Measurements from ENCODE around the gene DDX11. TPM values are rescaled to one million over a fixed set of nuclear protein-coding genes. Genes with fewer than 3 reads are reported as not detected.
"Not testable (repeated sequence)": the region's sequence is repeated elsewhere in the genome, so short reads cannot be mapped to it uniquely, and the experiment has no call there.

DDX11 gene
- total RNA-seq, 2 donors from 2014 or later: 147 to 149 TPM

DNA sequence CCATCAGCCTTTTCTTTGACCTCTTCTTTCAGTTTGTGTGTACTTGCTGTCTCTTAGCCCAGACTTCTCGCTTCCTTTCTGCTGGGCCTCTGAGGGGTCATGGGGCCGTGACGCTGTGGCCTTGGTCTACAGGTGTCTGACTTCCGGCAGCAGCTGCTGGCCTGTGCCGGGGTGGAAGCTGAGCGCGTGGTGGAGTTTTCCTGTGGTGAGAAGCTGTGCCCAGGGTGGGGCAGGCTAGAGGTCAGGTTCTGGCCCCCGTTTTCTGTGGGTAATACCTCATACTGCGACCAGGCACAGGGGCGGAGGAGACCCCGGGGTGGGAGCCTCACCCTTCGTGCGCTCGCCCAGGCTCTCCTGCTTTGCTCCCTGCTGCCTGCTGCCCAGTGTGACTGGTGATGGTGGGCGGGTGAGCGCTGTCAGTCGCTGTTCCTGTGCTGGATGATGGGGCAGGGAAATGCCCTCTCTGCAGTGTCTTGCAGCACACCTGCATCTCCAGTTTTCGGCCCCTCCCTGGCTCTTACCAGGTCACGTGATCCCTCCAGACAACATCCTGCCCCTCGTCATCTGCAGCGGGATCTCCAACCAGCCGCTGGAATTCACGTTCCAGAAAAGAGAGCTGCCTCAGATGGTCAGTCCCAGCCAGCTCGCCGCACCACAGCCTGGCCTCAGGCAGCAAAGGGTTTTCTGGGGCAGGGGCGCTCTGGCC, 27.0 kb downstream of the DDX11 start:
- peaks cover 79% of the 10 kb centered on the region for H3K36me3 Mint-ChIP-seq (ENCODE audit: low read depth)
- not testable (repeated sequence) for H3K4me1 Mint-ChIP-seq; ATAC-seq (replicated peaks); H3K4me3 Mint-ChIP-seq; H3K9me3 Mint-ChIP-seq; H3K27me3 Mint-ChIP-seq; H3K27ac Mint-ChIP-seq

DNA sequence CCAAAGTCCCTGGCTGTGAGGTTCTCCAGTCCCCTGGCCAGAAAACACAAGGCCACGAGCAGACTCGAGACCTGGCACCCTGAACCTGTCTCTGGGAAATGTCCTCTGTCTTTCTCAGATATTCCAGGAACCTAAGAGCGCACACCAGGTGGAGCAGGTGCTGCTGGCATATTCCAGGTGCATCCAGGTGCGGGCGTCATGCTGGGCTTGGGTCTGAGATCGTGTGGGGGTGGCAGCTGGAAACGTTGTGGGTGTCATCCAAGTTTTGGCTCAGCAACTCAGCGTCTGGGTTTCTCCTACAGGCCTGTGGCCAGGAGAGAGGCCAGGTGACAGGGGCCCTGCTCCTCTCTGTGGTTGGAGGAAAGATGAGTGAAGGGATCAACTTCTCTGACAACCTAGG, 28.5 kb downstream of the DDX11 start:
- not testable (repeated sequence) for H3K27ac Mint-ChIP-seq; H3K4me3 Mint-ChIP-seq; H3K9me3 Mint-ChIP-seq; H3K4me1 Mint-ChIP-seq; H3K27me3 Mint-ChIP-seq; ATAC-seq (replicated peaks)
- peaks cover 64% of the 10 kb centered on the region for H3K36me3 Mint-ChIP-seq (ENCODE audit: low read depth)

DNA sequence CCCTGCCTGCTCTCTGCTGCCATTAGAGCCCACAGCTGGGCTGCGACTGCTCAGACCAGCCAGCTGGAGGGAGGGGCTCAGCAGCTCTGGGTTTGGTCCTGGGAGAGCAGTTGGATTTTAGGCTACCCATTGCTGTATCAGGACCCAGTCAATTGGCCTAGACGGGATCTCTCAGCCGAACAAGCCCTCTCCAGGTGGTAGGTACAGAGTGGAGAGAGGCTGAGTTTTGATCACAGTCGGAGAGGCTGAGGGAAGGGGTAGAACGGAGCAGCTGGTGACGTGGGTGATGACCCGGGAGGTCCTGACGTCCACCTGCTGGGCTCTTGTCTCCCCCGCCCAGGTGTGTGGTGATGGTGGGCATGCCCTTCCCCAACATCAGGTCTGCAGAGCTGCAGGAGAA, 28.9 kb downstream of the DDX11 start:
- H3K4me1 Mint-ChIP-seq; H3K27ac Mint-ChIP-seq; H3K9me3 Mint-ChIP-seq; H3K27me3 Mint-ChIP-seq; H3K4me3 Mint-ChIP-seq; ATAC-seq (replicated peaks): not testable (repeated sequence)
- peaks cover 62% of the 10 kb centered on the region for H3K36me3 Mint-ChIP-seq (ENCODE audit: low read depth)

DNA sequence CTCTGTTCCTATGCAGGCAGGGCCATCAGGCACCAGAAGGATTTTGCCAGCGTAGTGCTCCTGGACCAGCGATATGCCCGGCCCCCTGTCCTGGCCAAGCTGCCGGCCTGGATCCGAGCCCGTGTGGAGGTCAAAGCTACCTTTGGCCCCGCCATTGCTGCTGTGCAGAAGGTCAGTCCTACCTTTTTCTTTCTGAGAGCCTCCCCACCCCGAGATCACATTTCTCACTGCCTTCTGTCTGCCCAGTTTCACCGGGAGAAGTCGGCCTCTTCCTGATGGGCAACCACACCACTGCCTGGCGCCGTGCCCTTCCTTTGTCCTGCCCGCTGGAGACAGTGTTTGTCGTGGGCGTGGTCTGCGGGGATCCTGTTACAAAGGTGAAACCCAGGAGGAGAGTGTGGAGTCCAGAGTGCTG, 29.9 kb downstream of the DDX11 start:
- H3K4me3 Mint-ChIP-seq; H3K9me3 Mint-ChIP-seq; H3K27ac Mint-ChIP-seq; ATAC-seq (replicated peaks); H3K27me3 Mint-ChIP-seq; H3K4me1 Mint-ChIP-seq: not testable (repeated sequence)
- H3K36me3 Mint-ChIP-seq (ENCODE audit: low read depth): peaks cover 53% of the 10 kb centered on the region

GRCh38 chr12:31104220-31104619, 30.6 kb downstream of the DDX11 start:
- H3K27me3 Mint-ChIP-seq, H3K27ac Mint-ChIP-seq: not testable (repeated sequence)

GRCh38 chr12:31104773-31105172, 31.1 kb downstream of the DDX11 start:
- not testable (repeated sequence) for H3K27ac Mint-ChIP-seq; ATAC-seq (replicated peaks); H3K4me3 Mint-ChIP-seq; H3K9me3 Mint-ChIP-seq; H3K27me3 Mint-ChIP-seq; H3K4me1 Mint-ChIP-seq
- H3K36me3 Mint-ChIP-seq (ENCODE audit: low read depth): peaks cover 44% of the 10 kb centered on the region

More at GRCh38 chr12:31104220-31104619, 30.6 kb downstream of the DDX11 start:
- H3K9me3 Mint-ChIP-seq; H3K4me3 Mint-ChIP-seq; H3K4me1 Mint-ChIP-seq; ATAC-seq (replicated peaks): not testable (repeated sequence)
- H3K36me3 Mint-ChIP-seq (ENCODE audit: low read depth): peaks cover 48% of the 10 kb centered on the region

GRCh38 chr12:31105668-31106067, 32.0 kb downstream of the DDX11 start:
- H3K4me3 Mint-ChIP-seq: no peak overlapping the region
- no peak for ATAC-seq (replicated peaks)
- no peaks in the 10 kb centered on the region for H3K27me3 Mint-ChIP-seq
- H3K4me1 Mint-ChIP-seq: no peaks in the 10 kb centered on the region
- no peaks in the 10 kb centered on the region for H3K9me3 Mint-ChIP-seq
- no peak overlapping the region for H3K27ac Mint-ChIP-seq
- H3K36me3 Mint-ChIP-seq (ENCODE audit: low read depth): peaks cover 35% of the 10 kb centered on the region

DNA sequence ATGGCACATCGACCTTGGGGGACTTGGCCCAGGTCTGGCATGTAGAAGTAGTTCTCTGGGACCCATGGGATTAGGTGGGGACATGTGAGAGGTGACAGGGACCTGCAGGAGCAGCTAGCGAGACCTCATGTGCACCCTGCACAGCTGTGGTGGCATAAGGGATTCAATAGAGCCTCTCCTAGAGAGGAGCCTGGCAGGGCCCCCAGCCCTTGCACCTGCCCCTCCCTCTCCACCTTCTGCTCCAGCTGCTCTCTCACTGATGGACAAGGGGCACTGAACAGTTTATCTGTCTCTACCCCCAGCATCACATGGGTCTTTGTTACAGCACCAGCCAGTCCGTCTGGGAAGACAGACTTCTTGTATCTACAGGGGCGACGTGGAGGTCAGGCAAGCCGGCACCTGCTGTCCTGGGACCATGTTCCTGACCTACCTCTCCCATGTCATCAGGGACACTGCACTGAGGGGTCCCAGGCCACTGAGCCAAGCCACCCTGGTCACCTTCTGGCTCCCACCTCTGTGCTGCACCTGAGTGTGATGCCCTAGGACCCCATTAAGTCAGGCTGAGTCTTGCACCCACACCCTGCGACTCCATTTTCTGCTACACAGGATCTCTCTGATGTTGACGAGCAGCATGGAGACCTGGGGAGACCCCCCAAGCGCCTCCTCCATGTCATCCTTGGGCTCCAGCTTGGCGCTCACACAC, 32.6 kb downstream of the DDX11 start:
- no peak for ATAC-seq (replicated peaks)
- H3K4me1 Mint-ChIP-seq: no peaks in the 10 kb centered on the region
- H3K27me3 Mint-ChIP-seq: peaks cover 4% of the 10 kb centered on the region
- H3K27ac Mint-ChIP-seq: no peak overlapping the region
- H3K4me3 Mint-ChIP-seq: no peak overlapping the region
- H3K9me3 Mint-ChIP-seq: no peaks in the 10 kb centered on the region
- H3K36me3 Mint-ChIP-seq (ENCODE audit: low read depth): peaks cover 29% of the 10 kb centered on the region

- not testable (repeated sequence) for H3K9me3 Mint-ChIP-seq; H3K27ac Mint-ChIP-seq; H3K36me3 Mint-ChIP-seq (ENCODE audit: low read depth); ATAC-seq (replicated peaks); H3K4me3 Mint-ChIP-seq; H3K4me1 Mint-ChIP-seq; H3K27me3 Mint-ChIP-seq
Observed at GRCh38 chr12:31109773-31110172, 36.1 kb downstream of the DDX11 start.

DNA sequence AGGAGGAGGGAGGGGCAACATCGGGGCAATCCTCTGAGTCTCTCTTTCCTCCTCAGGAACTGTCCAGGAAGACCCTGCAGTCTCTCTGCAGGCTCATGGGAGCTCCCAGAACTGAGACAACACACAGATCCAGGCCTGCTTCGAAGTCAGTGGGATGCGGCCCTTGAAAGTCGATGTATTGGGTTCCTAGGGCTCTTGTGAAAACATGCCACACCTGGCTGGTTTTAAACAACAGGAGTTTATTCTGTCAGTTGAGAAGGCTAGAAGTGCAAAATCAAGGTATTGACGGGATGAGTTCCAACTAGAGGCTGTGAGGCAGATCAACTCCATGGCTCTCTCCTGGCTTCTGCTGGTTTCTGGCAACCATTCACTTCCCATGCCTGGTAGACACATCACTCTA, 36.6 kb downstream of the DDX11 start:
- H3K4me3 Mint-ChIP-seq; H3K9me3 Mint-ChIP-seq; ATAC-seq (replicated peaks); H3K36me3 Mint-ChIP-seq (ENCODE audit: low read depth); H3K27me3 Mint-ChIP-seq; H3K4me1 Mint-ChIP-seq; H3K27ac Mint-ChIP-seq: not testable (repeated sequence)

DNA sequence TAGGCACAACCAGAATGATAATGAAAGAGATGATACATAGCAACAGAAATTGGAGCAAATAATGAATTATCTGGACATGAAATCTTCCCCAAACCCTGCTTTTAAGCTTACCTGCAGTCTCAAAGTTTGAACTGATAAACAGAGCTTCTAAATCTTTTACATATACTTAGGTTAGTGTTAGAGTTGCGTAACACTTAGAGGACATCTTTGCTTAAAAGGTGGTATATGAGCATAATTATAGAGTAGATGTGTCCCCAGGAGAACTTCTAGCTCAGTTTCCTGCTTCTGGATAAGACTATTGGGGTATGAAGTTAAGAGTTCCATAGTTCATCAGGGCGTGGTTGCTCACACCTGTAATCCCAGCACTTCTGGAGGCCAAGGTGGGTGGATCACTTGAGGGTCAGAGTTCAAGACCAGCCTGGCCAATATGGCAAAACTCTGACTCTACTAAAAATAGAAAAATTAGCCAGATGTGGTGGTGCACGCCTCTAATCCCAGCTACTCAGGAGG, 41.5 kb downstream of the DDX11 start:
- H3K4me1 Mint-ChIP-seq; H3K4me3 Mint-ChIP-seq; H3K27ac Mint-ChIP-seq; ATAC-seq (replicated peaks); H3K36me3 Mint-ChIP-seq (ENCODE audit: low read depth); H3K9me3 Mint-ChIP-seq; H3K27me3 Mint-ChIP-seq: not testable (repeated sequence)

DNA sequence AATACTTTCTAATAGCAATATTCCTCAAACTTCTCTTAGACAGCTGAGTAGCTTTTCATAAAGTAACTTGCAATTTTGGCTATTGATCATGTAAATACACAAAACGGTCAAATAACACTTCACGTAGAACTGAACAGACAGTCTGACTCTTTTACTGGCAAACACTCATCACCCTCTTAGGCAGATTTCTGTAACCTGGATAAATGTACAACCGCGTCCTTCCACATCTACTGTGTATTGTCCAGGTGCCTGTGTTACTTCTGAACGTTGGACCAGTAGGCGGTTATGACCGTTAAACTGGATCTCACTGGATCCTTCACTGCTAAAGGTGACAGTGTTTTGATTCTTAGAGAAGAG, 43.2 kb downstream of the DDX11 start:
- not testable (repeated sequence) for H3K9me3 Mint-ChIP-seq; H3K27ac Mint-ChIP-seq; H3K4me1 Mint-ChIP-seq; H3K27me3 Mint-ChIP-seq; ATAC-seq (replicated peaks); H3K36me3 Mint-ChIP-seq (ENCODE audit: low read depth)
- peak overlapping the region; percentile 60 for H3K4me3 Mint-ChIP-seq

DNA sequence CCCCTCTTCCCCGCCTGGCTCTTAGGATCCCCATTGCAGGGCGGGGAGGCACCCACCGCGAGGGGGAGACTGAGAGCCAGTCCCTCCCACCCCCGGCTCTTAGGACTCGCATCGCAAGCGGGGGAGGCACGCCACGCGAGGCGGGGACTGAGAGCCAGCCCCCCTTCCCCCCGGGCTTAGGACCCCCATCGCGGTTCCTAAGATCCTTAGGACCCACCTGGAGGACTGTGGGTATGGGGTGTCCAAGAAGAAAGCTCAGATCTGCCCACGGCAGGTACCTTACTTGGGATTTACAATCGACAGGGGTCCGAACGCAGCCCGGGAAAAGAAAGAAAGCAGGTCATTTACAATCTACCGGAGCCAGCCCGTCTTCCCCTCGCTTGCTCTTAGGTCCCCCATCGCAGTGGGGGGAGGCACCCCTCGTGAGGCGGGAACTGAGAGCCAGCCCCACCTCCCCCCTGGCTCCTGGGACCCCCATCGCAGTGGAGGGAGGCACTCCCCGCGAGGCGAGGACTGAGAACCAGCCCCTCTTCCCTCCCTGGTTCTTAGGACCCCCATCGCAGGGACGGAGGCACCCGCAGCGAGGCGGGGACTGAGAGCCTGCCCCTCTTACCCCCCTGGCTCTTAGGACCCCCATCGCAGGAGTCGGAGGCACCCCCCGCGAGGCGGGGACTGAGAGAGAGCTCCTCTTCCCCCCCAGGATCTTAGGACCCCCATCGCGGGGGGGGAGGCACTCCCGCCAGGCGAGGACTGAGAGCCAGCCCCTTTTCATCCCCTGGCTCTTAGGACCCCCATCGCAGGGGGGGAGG, 43.7 kb downstream of the DDX11 start:
- Mint-ChIP-seq H3K27ac (no peak overlapping the region), H3K27me3 (peaks cover 4% of the 10 kb centered on the region), H3K36me3 (ENCODE audit: low read depth) (no peaks in the 10 kb centered on the region), H3K4me1 (no peaks in the 10 kb centered on the region), H3K4me3 (peak overlapping the region; percentile 60), H3K9me3 (no peaks in the 10 kb centered on the region)
- ATAC-seq (replicated peaks): peak; percentile 67

- Mint-ChIP-seq H3K4me1 (no peaks in the 10 kb centered on the region), H3K4me3 (peak overlapping the region; percentile 48), H3K36me3 (ENCODE audit: low read depth) (no peaks in the 10 kb centered on the region), H3K9me3 (no peaks in the 10 kb centered on the region), H3K27ac (no peak overlapping the region), H3K27me3 (peaks cover 1% of the 10 kb centered on the region)
- peak; percentile 31 for ATAC-seq (replicated peaks)
Observed at GRCh38 chr12:31118347-31119191, 44.9 kb downstream of the DDX11 start.

All from activated T-helper 17 cell treated with anti-CD3 and anti-CD28 coated beads, Interleukin-2, amount 50 U/mL, for 72 hours (primary cell).